H1 (cell line): ENCODE measurements around the gene ZNF681. TPM values are rescaled to one million over a fixed set of nuclear protein-coding genes. Genes with fewer than 3 reads are reported as not detected.
"Not testable (repeated sequence)": the region's sequence is repeated elsewhere in the genome, so short reads cannot be mapped to it uniquely, and the experiment has no call there.

Source experiments
- CTCF ChIA-PET: fragments of 300-600 bp; sonication (Branson Sonifier 250); formaldehyde crosslinking; loops from one replicate; lab custom pipeline; 2021; ENCODE audit not compliant: partially characterized antibody; lab: Charles Lee
- POLR2A ChIA-PET: fragments of 300-600 bp; sonication (Branson Sonifier 250); formaldehyde crosslinking; loops from one replicate; lab custom pipeline; 2021; ENCODE audit warnings: inconsistent platforms; ENCODE audit not compliant: partially characterized antibody; lab: Charles Lee
- DNase-seq, 2 experiments: peaks; one replicate each; pipeline versions ENCODE4 v3.0.0 to v3.0.0-alpha.2; 2010 to 2022; ENCODE audit warnings: low spot score in 2 of 2, low read depth in 1 of 2, mixed read lengths in 1 of 2
- FAIRE-seq: peaks from 2 replicates; lab custom pipeline; 2011; peaks lifted over from hg19 to GRCh38; lab: Jason Lieb, UNC
- H2AFZ ChIP-seq: 2 replicates; pipeline ENCODE4 v1.8.1; 2012; ENCODE audit warnings: low read length, inconsistent platforms
- H2AK5ac ChIP-seq: 2 replicates; pipeline ENCODE4 v1.6.1; 2013; ENCODE audit warnings: low read depth, low read length
- H2BK120ac ChIP-seq: replicated peaks from 2 replicates; pipeline ENCODE3; 2013; ENCODE audit warnings: low read depth, low read length, inconsistent platforms
- H2BK12ac ChIP-seq: 2 replicates; pipeline ENCODE4 v1.6.1; 2013; ENCODE audit warnings: low read depth, low read length
- H2BK15ac ChIP-seq: 2 replicates; pipeline ENCODE4 v1.6.1; 2013; ENCODE audit warnings: low read length
- H2BK20ac ChIP-seq: 2 replicates; pipeline ENCODE4 v1.6.1; 2013; ENCODE audit warnings: low read length
- H2BK5ac ChIP-seq: 2 replicates; pipeline ENCODE4 v1.6.1; 2013; ENCODE audit warnings: low read depth, low read length
- H3K14ac ChIP-seq: 2 replicates; pipeline ENCODE4 v1.6.1; 2013; ENCODE audit warnings: inconsistent platforms; ENCODE audit not compliant: insufficient read length
- H3K18ac ChIP-seq: 2 replicates; pipeline ENCODE4 v1.6.1; 2013; ENCODE audit warnings: low read length; ENCODE audit errors: extremely low read depth
- H3K23ac ChIP-seq: 2 replicates; pipeline ENCODE4 v1.6.1; 2013; ENCODE audit warnings: inconsistent platforms; ENCODE audit not compliant: insufficient read length
- H3K23me2 ChIP-seq: 2 replicates; pipeline ENCODE4 v1.6.1; 2013; ENCODE audit warnings: low read depth, low read length
- H3K27ac ChIP-seq: 2 replicates; pipeline ENCODE4 v1.6.1; 2011; ENCODE audit warnings: low read depth, low read length, inconsistent platforms
- H3K27me3 ChIP-seq, 4 experiments: replicated peaks in 1 of 4; 1 replicate in 1 of 4; 2 replicates in 3 of 4; pipeline versions ENCODE4 v1.6.1 to v1.8.1; 2011 to 2013; ENCODE audit warnings: low read length in 3 of 4, mild to moderate bottlenecking in 3 of 4, inconsistent platforms in 2 of 4, mixed read lengths in 2 of 4, moderate library complexity in 1 of 4; ENCODE audit not compliant: control insufficient read depth in 3 of 4, insufficient read depth in 3 of 4; ENCODE audit errors: extremely low read depth in 1 of 4
- H3K36me3 ChIP-seq, 4 experiments: 2 replicates each; pipeline versions ENCODE4 v1.6.1 to v1.8.1; 2011 to 2013; ENCODE audit warnings: mild to moderate bottlenecking in 4 of 4, low read length in 3 of 4, moderate library complexity in 2 of 4, control low read depth in 1 of 4, inconsistent platforms in 1 of 4; ENCODE audit not compliant: insufficient read depth in 4 of 4, control insufficient read depth in 2 of 4
- H3K4ac ChIP-seq: replicated peaks from 2 replicates; pipeline ENCODE3; 2013; ENCODE audit warnings: low read length, low read depth, mixed read lengths, inconsistent platforms; ENCODE audit not compliant: insufficient read length
- H3K4me1 ChIP-seq, 4 experiments: replicated peaks in 1 of 4; 1 replicate in 1 of 4; 2 replicates in 3 of 4; pipeline versions ENCODE4 v1.6.1 to v1.8.1; 2011 to 2013; ENCODE audit warnings: low read length in 3 of 4, inconsistent platforms in 2 of 4, mixed read lengths in 1 of 4; ENCODE audit not compliant: insufficient read depth in 4 of 4, control insufficient read depth in 3 of 4
- H3K4me2 ChIP-seq, 2 experiments: 2 replicates each; pipeline versions ENCODE4 v1.6.1 to v1.8.1; 2011 to 2013; ENCODE audit warnings: low read depth in 2 of 2, low read length in 2 of 2, control low read depth in 1 of 2, inconsistent platforms in 1 of 2, mild to moderate bottlenecking in 1 of 2; ENCODE audit not compliant: insufficient read depth in 1 of 2
- H3K4me3 ChIP-seq, 4 experiments: fragments of 200-600, 300-600 bp in 1 of 4; sonication (generic), shearing (Covaris generic), sonication (Bioruptor Twin) in 1 of 4; 2 replicates each; pipeline versions ENCODE4 v1.5.1 to v1.8.1; 2011 to 2016; ENCODE audit warnings: low read length in 4 of 4, low read depth in 3 of 4, control low read depth in 2 of 4, inconsistent platforms in 2 of 4, mild to moderate bottlenecking in 2 of 4, mixed read lengths in 1 of 4, moderate library complexity in 1 of 4; ENCODE audit not compliant: insufficient read depth in 2 of 4; ENCODE audit errors: extremely low read depth in 1 of 4
- H3K56ac ChIP-seq: replicated peaks from 2 replicates; pipeline ENCODE3; 2013; ENCODE audit warnings: low read depth, mild to moderate bottlenecking, mixed read lengths, low read length, inconsistent platforms; ENCODE audit not compliant: insufficient read length
- H3K79me1 ChIP-seq: 2 replicates; pipeline ENCODE4 v1.6.1; 2013; ENCODE audit warnings: low read depth, low read length, control low read depth
- H3K79me2 ChIP-seq, 2 experiments: 2 replicates each; pipeline versions ENCODE4 v1.6.1 to v1.8.1; 2012 to 2013; ENCODE audit warnings: low read length in 2 of 2, mild to moderate bottlenecking in 2 of 2, inconsistent platforms in 1 of 2; ENCODE audit not compliant: insufficient read depth in 2 of 2, control insufficient read depth in 1 of 2
- H3K9ac ChIP-seq, 4 experiments: replicated peaks in 1 of 4; 1 replicate in 1 of 4; 2 replicates in 3 of 4; pipeline versions ENCODE4 v1.6.1 to v1.8.1; 2011 to 2013; ENCODE audit warnings: low read depth in 3 of 4, low read length in 3 of 4, control low read depth in 2 of 4, mild to moderate bottlenecking in 2 of 4, moderate library complexity in 2 of 4, inconsistent platforms in 1 of 4; ENCODE audit errors: extremely low read depth in 1 of 4
- H3K9me3 ChIP-seq, 2 experiments: 2 replicates each; pipeline versions ENCODE4 v1.6.1 to v1.8.1; 2012 to 2013; ENCODE audit warnings: mild to moderate bottlenecking in 2 of 2, moderate library complexity in 2 of 2, control low read depth in 1 of 2, inconsistent platforms in 1 of 2, low read depth in 1 of 2, low read length in 1 of 2, mixed read lengths in 1 of 2; ENCODE audit not compliant: insufficient read depth in 2 of 2
- H4K20me1 ChIP-seq, 2 experiments: replicated peaks in 1 of 2; 2 replicates each; pipeline versions ENCODE3 to v1.8.1; 2011 to 2013; ENCODE audit warnings: inconsistent platforms in 2 of 2, low read length in 2 of 2, mild to moderate bottlenecking in 1 of 2; ENCODE audit not compliant: insufficient read depth in 2 of 2, control insufficient read depth in 1 of 2
- H4K5ac ChIP-seq: 2 replicates; pipeline ENCODE4 v1.6.1; 2013; ENCODE audit warnings: low read length, low read depth, mixed read lengths, inconsistent platforms; ENCODE audit not compliant: insufficient read length
- H4K8ac ChIP-seq: 2 replicates; pipeline ENCODE4 v1.8.0; 2013; ENCODE audit warnings: mild to moderate bottlenecking, moderate library complexity, low read length, inconsistent platforms; ENCODE audit not compliant: insufficient read depth; ENCODE audit errors: extremely low read depth
- H4K91ac ChIP-seq: replicated peaks from 2 replicates; pipeline ENCODE3; 2013; ENCODE audit warnings: low read length, mixed read lengths, inconsistent platforms; ENCODE audit not compliant: insufficient read length
- WGBS, 2 experiments: shearing (Covaris generic) in 1 of 2; methylation state at CpG; one replicate each; pipeline versions ENCODE4 v1.1.6 to v1.1.7; 2013 to 2015; ENCODE audit warnings: low lambda C conversion rate in 2 of 2, mixed read lengths in 2 of 2, inconsistent platforms in 1 of 2, low coverage in 1 of 2, missing lambda C conversion rate in 1 of 2; ENCODE audit not compliant: insufficient replicate concordance in 2 of 2, insufficient coverage in 1 of 2, insufficient read length in 1 of 2; ENCODE audit errors: extremely low coverage in 1 of 2, missing lambda C conversion rate in 1 of 2; 5-methylcytosine and 5-hydroxymethylcytosine counted together
- polyA plus RNA-seq, 7 experiments: library from polyadenylated mRNA; depleted of rRNA in 3 of 7; stranded (reverse) in 5 of 7; unstranded in 2 of 7; fragments of >200 nt in 5 of 7; fragments of 200-250 nt in 2 of 7; gene quantifications; 1 replicate in 5 of 7; 2 replicates in 1 of 7; 4 replicates in 1 of 7; pipeline versions ENCODE4 v1.2.1 to v1.2.3, GENCODE V29; 2011 to 2013; ENCODE audit warnings: missing spikeins in 2 of 7, mixed read lengths in 2 of 7
- total RNA-seq: library from RNA; stranded (reverse); fragmentation: NEBNext Ultra II Directional; extraction: Animal tissue kit (Norgen Biotek cat#: 25700); gene quantifications from 2 replicates; pipeline ENCODE4 v1.2.1, GENCODE V29; 2021

Gene ZNF681
- total and polyA plus RNA-seq, 2 of the 8 experiments (the other 6 are each of a cell fraction or from before 2014, with no cell fraction given) = 1.1 to 6.8 TPM

- H2AFZ ChIP-seq, H2AK5ac ChIP-seq, H4K5ac ChIP-seq, FAIRE-seq, H3K14ac ChIP-seq, H3K18ac ChIP-seq, H3K9ac ChIP-seq, H3K23ac ChIP-seq, H2BK15ac ChIP-seq, H3K56ac ChIP-seq, H2BK20ac ChIP-seq, H3K4me1 ChIP-seq, H3K4me2 ChIP-seq, H4K91ac ChIP-seq, H4K8ac ChIP-seq, CTCF ChIA-PET, H3K4me3 ChIP-seq, H3K27me3 ChIP-seq, DNase-seq, H3K4ac ChIP-seq, H2BK120ac ChIP-seq, H3K27ac ChIP-seq, H2BK12ac ChIP-seq, H2BK5ac ChIP-seq, H3K23me2 ChIP-seq: not testable (repeated sequence)
- H3K9me3 ChIP-seq = peaks cover 27 to 63% of the 10 kb centered on the region in 2 experiments; a peak in 3 of 4 replicates
- H3K36me3 ChIP-seq = peaks cover 0 to 60% (median 22%) of the 10 kb centered on the region in 4 experiments; a peak in 7 of 8 replicates
- peaks cover 14 to 52% of the 10 kb centered on the region in 2 experiments for H3K79me2 ChIP-seq
- WGBS, 2 experiments = 85% methylated on average over 6 of the region's 6 CpGs; no CpG with 5 or more reads in 1 of the 2 experiments
- POLR2A ChIA-PET = interaction anchor here (1.0 kb wide), 1 partner anchor 15 kb away, joined by 3 read pairs; a partner anchor contains a TSS
- H3K79me1 ChIP-seq = peaks cover 13% of the 10 kb centered on the region
- H4K20me1 ChIP-seq = peaks cover 4 to 21% of the 10 kb centered on the region in 2 experiments
Measured at GRCh38 chr19:23778036-23778435, 19.3 kb upstream of the ZNF681 start.
